HFF-Myc (cell line): ENCODE measurements around the gene SPRED2.
A peak's percentile ranks its signal among the peaks of the same experiment; 100 is the strongest.
"Not testable (repeated sequence)": the region's sequence is repeated elsewhere in the genome, so short reads cannot be mapped to it uniquely, and the experiment has no call there.

Experiments
- DNase-seq: peaks from one replicate; pipeline ENCODE4 v3.0.0-alpha.2; 2011; ENCODE audit warnings: low read depth; ENCODE audit errors: extremely low read depth
- H3K4me3 ChIP-seq: replicated peaks from 2 replicates; pipeline ENCODE4 v1.5.1; 2011; ENCODE audit warnings: low read depth, mild to moderate bottlenecking, control low read depth, low read length
- TF ChIP-seq, protein P1 (sequence below): IDR thresholded peaks from 2 replicates; pipeline ENCODE4 v1.5.1; 2012; ENCODE audit warnings: mild to moderate bottlenecking, low read depth, low read length, control low read depth; ENCODE audit errors: missing control alignments

SPRED2 gene

DNA sequence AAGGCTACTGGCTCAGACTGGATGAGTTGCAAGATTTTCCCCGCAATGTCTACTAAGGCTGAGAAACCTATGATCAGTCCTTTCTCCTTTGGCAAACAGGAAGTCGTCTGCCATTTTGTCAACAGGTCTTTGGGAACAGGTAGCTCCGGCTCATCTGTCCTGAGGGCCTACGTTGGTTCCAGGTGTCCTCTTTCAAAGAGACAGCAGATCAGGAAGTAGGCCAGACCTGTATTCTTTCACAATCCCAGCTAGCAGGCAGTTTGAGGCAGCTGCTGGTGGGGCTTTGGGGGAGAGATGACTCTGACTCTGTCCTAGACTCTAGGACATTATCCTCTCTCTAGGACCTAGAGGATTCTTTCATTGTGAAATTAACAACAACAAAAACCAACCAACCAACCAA is 106.1 kb downstream of the SPRED2 start:
- TF ChIP-seq, protein P1, sequence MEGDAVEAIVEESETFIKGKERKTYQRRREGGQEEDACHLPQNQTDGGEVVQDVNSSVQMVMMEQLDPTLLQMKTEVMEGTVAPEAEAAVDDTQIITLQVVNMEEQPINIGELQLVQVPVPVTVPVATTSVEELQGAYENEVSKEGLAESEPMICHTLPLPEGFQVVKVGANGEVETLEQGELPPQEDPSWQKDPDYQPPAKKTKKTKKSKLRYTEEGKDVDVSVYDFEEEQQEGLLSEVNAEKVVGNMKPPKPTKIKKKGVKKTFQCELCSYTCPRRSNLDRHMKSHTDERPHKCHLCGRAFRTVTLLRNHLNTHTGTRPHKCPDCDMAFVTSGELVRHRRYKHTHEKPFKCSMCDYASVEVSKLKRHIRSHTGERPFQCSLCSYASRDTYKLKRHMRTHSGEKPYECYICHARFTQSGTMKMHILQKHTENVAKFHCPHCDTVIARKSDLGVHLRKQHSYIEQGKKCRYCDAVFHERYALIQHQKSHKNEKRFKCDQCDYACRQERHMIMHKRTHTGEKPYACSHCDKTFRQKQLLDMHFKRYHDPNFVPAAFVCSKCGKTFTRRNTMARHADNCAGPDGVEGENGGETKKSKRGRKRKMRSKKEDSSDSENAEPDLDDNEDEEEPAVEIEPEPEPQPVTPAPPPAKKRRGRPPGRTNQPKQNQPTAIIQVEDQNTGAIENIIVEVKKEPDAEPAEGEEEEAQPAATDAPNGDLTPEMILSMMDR = no peak
- DNase-seq = no peak
- H3K4me3 ChIP-seq = no peak overlapping the region

DNA sequence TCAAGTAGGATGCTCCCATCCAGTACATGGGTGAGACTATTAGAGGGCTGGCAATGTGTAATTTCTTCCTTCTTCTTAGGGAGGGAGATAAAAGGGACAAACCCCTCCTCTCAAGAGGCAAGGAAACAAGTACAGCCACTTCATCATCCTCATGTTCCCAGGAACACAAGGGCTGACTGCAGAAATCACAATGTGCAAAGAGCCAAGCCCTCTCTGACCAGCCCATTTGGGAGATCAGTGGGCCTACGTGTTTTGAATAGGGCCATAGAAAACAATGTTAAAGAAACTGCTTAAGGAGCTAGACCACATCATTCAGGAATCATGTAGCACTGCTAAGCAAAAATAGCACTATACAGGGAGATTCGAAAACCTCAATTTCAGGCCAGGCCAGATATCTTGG is 107.3 kb downstream of the SPRED2 start:
- DNase-seq = no peak
- TF ChIP-seq, protein P1 = no peak
- no peak overlapping the region for H3K4me3 ChIP-seq

DNA sequence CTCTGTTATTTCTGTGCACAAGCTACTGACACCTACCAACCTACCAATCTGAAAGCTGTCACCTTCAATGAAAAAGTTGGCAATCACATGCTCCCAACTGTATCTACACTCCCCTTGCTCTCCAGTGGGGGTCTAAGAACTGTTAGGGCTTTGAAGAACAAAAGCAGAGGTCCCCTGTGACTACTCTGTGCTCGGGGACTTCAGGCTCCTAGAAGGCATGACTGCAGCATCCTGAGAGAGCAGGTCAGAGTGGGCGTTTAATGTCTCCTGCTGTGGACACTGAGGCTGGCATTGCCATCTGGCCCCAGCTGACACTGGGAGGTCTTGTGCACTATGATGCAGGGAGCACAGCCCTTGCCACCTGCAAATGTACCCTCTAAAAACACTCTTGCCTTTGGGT is 111.5 kb downstream of the SPRED2 start:
- no peak overlapping the region for H3K4me3 ChIP-seq
- no peak for DNase-seq
- TF ChIP-seq, protein P1 = no peak

DNA sequence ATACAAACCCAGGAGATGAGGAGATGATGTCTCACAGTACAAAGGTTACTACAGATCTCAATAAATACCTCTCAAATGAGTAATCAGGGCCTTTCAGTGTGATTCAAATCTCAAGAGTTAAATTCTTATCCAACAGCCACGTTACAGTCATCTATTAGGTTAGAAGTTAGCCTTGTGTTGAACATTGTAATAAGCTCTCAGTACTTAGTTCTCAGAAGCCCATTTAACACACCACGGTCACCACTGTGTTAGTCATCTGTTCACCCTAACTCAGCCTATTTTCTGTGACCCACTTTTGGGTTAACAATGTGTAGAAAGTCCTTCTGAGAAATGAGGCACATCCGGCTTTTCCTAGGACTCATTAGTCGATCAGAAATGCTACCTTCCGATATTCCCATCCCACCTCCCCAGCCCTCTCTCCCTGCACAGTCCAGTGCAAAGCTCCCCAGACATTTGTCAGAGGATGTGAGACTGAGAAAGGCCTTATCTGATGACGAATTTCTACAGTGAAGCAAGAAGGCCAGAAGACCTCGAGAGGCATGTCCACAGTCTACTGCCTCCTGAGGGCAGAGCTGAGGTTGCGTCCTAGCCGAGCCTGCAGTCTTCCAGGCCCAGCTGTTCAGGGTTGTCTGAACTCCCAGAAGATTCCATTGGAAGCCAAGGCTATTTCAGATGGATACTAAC is 112.2 kb downstream of the SPRED2 start:
- TF ChIP-seq, protein P1 = peak; percentile 51
- no peak overlapping the region for H3K4me3 ChIP-seq
- DNase-seq = peak; percentile 55

DNA sequence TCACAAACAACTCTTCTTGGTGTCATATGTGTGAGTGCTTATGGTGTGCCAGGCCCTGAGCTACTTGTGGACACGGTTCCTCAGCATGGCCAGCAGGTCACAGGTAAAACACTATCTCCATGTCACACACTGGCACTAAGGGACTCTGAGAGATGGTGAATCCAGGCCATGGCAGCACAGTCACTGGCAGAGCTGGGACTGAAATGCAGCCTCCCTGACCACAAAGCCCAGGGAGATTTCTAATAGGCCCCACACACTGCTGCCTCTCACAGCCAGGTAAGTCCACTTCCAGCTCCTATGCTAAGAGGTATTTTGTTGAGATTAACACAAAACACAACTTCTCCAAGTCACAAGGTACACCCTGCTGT is 112.7 kb downstream of the SPRED2 start:
- no peak for DNase-seq
- TF ChIP-seq, protein P1 = no peak
- no peak overlapping the region for H3K4me3 ChIP-seq

DNA sequence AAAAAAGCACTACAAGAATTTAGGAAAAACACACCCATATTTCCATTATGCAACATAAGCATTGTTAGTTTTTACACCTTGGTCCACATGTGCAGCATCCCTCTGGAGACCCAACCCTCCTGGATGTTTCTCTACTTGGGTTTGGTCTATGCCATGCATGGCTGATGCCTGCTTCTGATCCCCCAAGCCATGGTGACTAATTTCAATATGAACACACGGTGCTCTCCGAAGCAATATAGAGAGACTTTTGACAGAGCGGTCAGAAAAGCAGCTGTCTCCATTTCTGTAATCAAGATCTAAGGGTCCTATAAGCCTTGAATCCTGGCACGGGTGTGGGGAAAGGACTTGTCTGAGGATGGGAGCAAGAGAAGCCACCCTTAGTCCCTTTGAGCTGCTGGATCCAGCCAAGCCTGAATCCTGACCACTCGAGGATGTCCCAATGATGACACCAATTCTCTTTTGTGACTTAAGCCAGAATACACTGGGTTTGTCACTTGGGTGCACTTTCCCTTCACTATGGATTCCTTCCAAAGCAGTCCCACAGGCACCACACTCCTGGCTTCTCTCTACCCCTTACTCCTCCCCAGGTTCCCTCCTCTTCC is 113.2 kb downstream of the SPRED2 start:
- no peak for DNase-seq
- TF ChIP-seq, protein P1 = no peak
- no peak overlapping the region for H3K4me3 ChIP-seq

DNA sequence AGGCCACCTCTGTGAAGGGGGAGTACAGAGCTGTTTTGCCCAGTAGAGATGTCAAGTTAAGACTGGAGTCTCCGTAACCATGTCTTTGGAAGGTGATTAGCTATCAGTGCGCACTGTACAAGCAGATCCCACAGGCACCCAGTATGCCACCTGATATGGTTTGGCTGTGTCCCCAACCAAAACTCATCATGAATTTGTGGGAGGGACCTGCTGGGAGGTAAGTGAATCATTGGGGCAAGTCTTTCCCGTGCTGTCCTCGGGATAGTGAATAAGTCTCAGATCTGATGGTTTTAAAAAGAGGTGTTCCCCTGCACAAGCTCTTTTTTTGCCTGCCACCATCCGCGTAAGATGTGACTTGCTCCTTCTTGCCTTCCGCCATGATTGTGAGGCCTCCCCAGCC is 114.6 kb downstream of the SPRED2 start:
- DNase-seq = no peak
- TF ChIP-seq, protein P1 = no peak
- no peak overlapping the region for H3K4me3 ChIP-seq

DNA sequence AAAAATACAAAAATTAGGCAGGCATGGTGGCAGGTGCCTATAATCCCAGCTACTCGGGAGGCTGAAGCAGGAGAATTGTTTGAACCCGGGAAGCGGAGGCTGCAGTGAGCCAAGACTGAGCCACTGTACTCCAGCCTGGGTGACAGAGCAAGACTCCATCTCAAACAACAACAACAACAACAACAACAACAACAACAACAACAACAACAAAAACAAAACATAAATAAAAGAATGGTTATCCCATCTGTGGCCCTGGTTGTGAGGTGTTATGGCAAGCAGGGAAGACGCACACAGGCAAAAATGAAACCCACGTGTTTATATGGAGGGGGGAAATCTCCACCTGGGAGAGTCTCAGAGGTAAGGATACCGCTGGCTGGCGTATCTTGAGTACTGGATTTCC is 115.0 kb downstream of the SPRED2 start:
- not testable (repeated sequence) for DNase-seq, H3K4me3 ChIP-seq
